ENCODE data around the gene CFAP65. TPM values are rescaled to one million over a fixed set of nuclear protein-coding genes. Genes with fewer than 3 reads are reported as not detected.

CFAP65 gene
- total RNA-seq, 1 donor from 2014 or later = 0.93 TPM

DNA sequence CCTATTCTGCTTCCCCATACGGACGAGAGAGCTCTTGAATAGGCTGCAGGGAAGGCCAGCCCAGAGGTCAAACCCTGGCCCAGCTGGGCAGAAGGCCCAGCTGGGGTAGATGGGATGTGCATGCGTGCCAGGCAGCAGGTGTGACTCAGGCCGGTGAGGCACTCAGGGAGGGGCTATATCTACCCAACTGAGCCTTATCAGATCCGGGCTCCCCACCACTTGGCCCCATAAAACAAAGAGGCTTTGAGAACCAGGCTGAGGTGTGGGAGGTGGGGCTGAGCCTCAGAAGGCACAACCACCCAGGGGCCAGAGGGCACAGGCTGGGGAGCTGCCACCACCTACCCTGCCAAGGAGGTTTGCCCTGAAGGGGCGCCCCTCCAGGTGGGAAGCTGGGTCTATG is 8.0 kb upstream of the CFAP65 start:
- peaks cover 91% of the 10 kb centered on the region for H3K27me3 Mint-ChIP-seq (ENCODE audit: low read depth)
- H3K36me3 Mint-ChIP-seq (ENCODE audit: low read depth) = no peaks in the 10 kb centered on the region
- H3K9me3 Mint-ChIP-seq = no peaks in the 10 kb centered on the region
- no peak overlapping the region for H3K4me3 Mint-ChIP-seq
- no peaks in the 10 kb centered on the region for H3K4me1 Mint-ChIP-seq
- TF ChIP-seq CTCF (conservative IDR thresholded peaks at IDR 0.05) = no peak
- H3K27ac Mint-ChIP-seq (ENCODE audit: unreplicated experiment) = no peak overlapping the region
- no peak for DNase-seq (ENCODE audit: low read depth, low spot score)

GRCh38 chr2:219045937-219046550 is 4.7 kb upstream of the CFAP65 start:
- no peak for TF ChIP-seq CTCF (conservative IDR thresholded peaks at IDR 0.05)
- DNase-seq (ENCODE audit: low read depth, low spot score) = peak; percentile 60
- H3K4me3 Mint-ChIP-seq = no peak overlapping the region
- H3K27me3 Mint-ChIP-seq (ENCODE audit: low read depth) = peaks cover 93% of the 10 kb centered on the region
- peaks cover 10% of the 10 kb centered on the region for H3K4me1 Mint-ChIP-seq
- H3K27ac Mint-ChIP-seq (ENCODE audit: unreplicated experiment) = no peak overlapping the region
- no peaks in the 10 kb centered on the region for H3K36me3 Mint-ChIP-seq (ENCODE audit: low read depth)
- H3K9me3 Mint-ChIP-seq = no peaks in the 10 kb centered on the region

DNA sequence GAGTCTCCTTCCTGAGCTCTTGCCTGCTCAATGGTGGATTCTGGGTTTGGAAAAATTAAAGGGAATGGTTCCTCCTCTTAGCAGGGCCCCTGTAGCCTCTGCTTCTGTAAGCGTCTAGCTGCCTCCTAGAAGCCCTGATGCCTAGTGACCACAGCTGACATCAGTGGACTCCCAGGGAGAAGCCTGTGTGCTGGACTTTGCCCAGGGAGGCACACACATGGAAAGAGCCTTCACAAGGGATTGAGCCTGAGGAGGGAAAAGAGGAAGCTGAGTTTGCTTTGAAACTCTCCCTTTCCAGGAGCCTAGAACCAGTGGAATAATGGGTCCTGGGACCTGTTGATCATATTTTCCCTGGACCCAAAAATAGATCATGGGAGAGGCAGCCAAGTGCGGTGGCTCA is 1.4 kb upstream of the CFAP65 start:
- Mint-ChIP-seq H3K4me3 (no peak overlapping the region), H3K9me3 (no peaks in the 10 kb centered on the region), H3K27me3 (ENCODE audit: low read depth) (peaks cover 94% of the 10 kb centered on the region), H3K4me1 (peaks cover 11% of the 10 kb centered on the region), H3K27ac (ENCODE audit: unreplicated experiment) (no peak overlapping the region), H3K36me3 (ENCODE audit: low read depth) (no peaks in the 10 kb centered on the region)
- no peak for TF ChIP-seq CTCF (conservative IDR thresholded peaks at IDR 0.05)
- no peak for DNase-seq (ENCODE audit: low read depth, low spot score)

DNA sequence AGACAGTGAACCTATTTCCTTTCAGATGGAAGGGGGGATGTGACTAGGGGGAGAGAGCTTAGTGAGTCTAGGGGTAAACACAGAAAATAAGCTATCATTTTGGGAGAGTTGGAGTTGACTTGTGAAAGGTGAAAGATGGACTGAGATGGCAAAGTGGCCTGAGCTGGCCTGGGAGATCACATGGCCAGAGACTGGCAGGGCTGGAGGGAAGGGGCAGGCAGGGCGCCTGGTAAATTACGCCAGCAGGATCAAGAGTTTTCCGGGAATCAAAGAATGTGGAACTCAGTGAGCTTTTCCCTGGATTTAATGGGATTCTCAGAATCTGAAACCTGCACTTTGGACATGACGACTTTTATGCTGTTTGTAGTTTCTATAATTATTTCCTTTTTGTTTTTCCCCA is 841 bp upstream of the CFAP65 start:
- peaks cover 11% of the 10 kb centered on the region for H3K4me1 Mint-ChIP-seq
- no peak for TF ChIP-seq CTCF (conservative IDR thresholded peaks at IDR 0.05)
- H3K9me3 Mint-ChIP-seq = no peaks in the 10 kb centered on the region
- no peaks in the 10 kb centered on the region for H3K36me3 Mint-ChIP-seq (ENCODE audit: low read depth)
- DNase-seq (ENCODE audit: low read depth, low spot score) = no peak
- H3K4me3 Mint-ChIP-seq = peak overlapping the region; percentile 41
- no peak overlapping the region for H3K27ac Mint-ChIP-seq (ENCODE audit: unreplicated experiment)
- H3K27me3 Mint-ChIP-seq (ENCODE audit: low read depth) = peaks cover 94% of the 10 kb centered on the region

- no peak overlapping the region for H3K27ac Mint-ChIP-seq (ENCODE audit: unreplicated experiment)
- H3K4me1 Mint-ChIP-seq = peaks cover 11% of the 10 kb centered on the region
- H3K36me3 Mint-ChIP-seq (ENCODE audit: low read depth) = no peaks in the 10 kb centered on the region
- DNase-seq (ENCODE audit: low read depth, low spot score) = no peak
- no peak overlapping the region for H3K4me3 Mint-ChIP-seq
- no peaks in the 10 kb centered on the region for H3K9me3 Mint-ChIP-seq
- no peak for TF ChIP-seq CTCF (conservative IDR thresholded peaks at IDR 0.05)
- H3K27me3 Mint-ChIP-seq (ENCODE audit: low read depth) = peaks cover 98% of the 10 kb centered on the region
Observed at GRCh38 chr2:219038600-219038999, 2.7 kb downstream of the CFAP65 start.

All from neural crest cell (in vitro differentiated cells).